Caco-2 (cell line): Measurements from ENCODE around the gene ANP32A. TPM values are rescaled to one million over a fixed set of nuclear protein-coding genes. Genes with fewer than 3 reads are reported as not detected.

Source experiments
- BruUV-seq: library from RNA; stranded (reverse); fragments of 400-500 nt; replicated peaks from 2 replicates; lab custom pipeline; 2021; lab: Mats Ljungman, UMichigan
- CTCF ChIA-PET: fragments of 300-600 bp; sonication (Branson Sonifier 250); formaldehyde crosslinking; loops from one replicate; lab custom pipeline; 2022; ENCODE audit warnings: antibody characterized with exemption; lab: Charles Lee
- POLR2A ChIA-PET: fragments of 300-600 bp; sonication (Branson Sonifier 250); formaldehyde crosslinking; loops from one replicate; lab custom pipeline; 2022; ENCODE audit warnings: antibody characterized with exemption; lab: Charles Lee
- DNase-seq, 2 experiments: peaks; one replicate each; pipeline versions ENCODE4 v3.0.0 to v3.0.0-alpha.2; 2020 to 2022
- H3K27me3 ChIP-seq: replicated peaks from 2 replicates; pipeline ENCODE4 v1.6.0; 2011; ENCODE audit warnings: low read length; ENCODE audit not compliant: control insufficient read depth, insufficient read depth
- H3K36me3 ChIP-seq: 2 replicates; pipeline ENCODE4 v1.5.1; 2011; ENCODE audit warnings: low read length; ENCODE audit not compliant: control insufficient read depth, insufficient read depth
- H3K4me1 ChIP-seq: fragments of 250-450 bp; sonication (Bioruptor Pico); 2 replicates; pipeline ENCODE4 v1.5.1; 2020; ENCODE audit warnings: mild to moderate bottlenecking
- H3K4me3 ChIP-seq: 2 replicates; pipeline ENCODE4 v1.5.1; 2011; ENCODE audit warnings: low read depth, mild to moderate bottlenecking, control low read depth, low read length
- H3K9me3 ChIP-seq: fragments of 250-450 bp; sonication (Bioruptor Pico); 2 replicates; pipeline ENCODE4 v1.5.1; 2020; ENCODE audit warnings: mild to moderate bottlenecking, moderate library complexity
- H3K27ac Mint-ChIP-seq: one replicate; pipeline ENCODE4 v1.8.0; 2022; ENCODE audit warnings: mixed read lengths; ENCODE audit not compliant: unreplicated experiment
- H3K27me3 Mint-ChIP-seq: one replicate; pipeline ENCODE4 v1.8.0; 2022; ENCODE audit warnings: mixed read lengths; ENCODE audit not compliant: insufficient read depth, unreplicated experiment
- H3K36me3 Mint-ChIP-seq: one replicate; pipeline ENCODE4 v1.8.0; 2022; ENCODE audit warnings: mild to moderate bottlenecking, mixed read lengths; ENCODE audit not compliant: insufficient read depth, unreplicated experiment
- H3K4me1 Mint-ChIP-seq: one replicate; pipeline ENCODE4 v1.8.0; 2022; ENCODE audit warnings: low read depth, mixed read lengths; ENCODE audit not compliant: unreplicated experiment
- H3K4me3 Mint-ChIP-seq: one replicate; pipeline ENCODE4 v1.8.0; 2022; ENCODE audit warnings: mild to moderate bottlenecking, moderate library complexity, mixed read lengths; ENCODE audit not compliant: unreplicated experiment
- H3K9me3 Mint-ChIP-seq: one replicate; pipeline ENCODE4 v1.8.0; 2022; ENCODE audit warnings: mixed read lengths; ENCODE audit not compliant: unreplicated experiment
- intact Hi-C: fragments of 100-400 bp; cut with micrococcal nuclease; formaldehyde crosslinking; loops from one replicate; pipeline ENCODE4 v1.10.0; 2022; ENCODE audit not compliant: unreplicated experiment
- total RNA-seq: library from RNA; stranded (reverse); gene quantifications from 2 replicates; pipeline ENCODE4 v1.2.3, GENCODE V29; 2022
- TF ChIP-seq, protein P1 (sequence below), 2 experiments: fragments of 200-600 bp in 1 of 2; IDR thresholded peaks; 1 replicate in 1 of 2; 2 replicates in 1 of 2; pipeline versions ENCODE4 v1.5.1 to v1.8.0; 2011 to 2022; ENCODE audit warnings: antibody characterized with exemption in 1 of 2, control low read depth in 1 of 2, inconsistent platforms in 1 of 2, low read depth in 1 of 2, low read length in 1 of 2, mild to moderate bottlenecking in 1 of 2, moderate library complexity in 1 of 2; ENCODE audit not compliant: insufficient read depth in 1 of 2, severe bottlenecking in 1 of 2, unreplicated experiment in 1 of 2

Gene ANP32A
- total RNA-seq, 1 experiment from 2014 or later, result 169 TPM

DNA sequence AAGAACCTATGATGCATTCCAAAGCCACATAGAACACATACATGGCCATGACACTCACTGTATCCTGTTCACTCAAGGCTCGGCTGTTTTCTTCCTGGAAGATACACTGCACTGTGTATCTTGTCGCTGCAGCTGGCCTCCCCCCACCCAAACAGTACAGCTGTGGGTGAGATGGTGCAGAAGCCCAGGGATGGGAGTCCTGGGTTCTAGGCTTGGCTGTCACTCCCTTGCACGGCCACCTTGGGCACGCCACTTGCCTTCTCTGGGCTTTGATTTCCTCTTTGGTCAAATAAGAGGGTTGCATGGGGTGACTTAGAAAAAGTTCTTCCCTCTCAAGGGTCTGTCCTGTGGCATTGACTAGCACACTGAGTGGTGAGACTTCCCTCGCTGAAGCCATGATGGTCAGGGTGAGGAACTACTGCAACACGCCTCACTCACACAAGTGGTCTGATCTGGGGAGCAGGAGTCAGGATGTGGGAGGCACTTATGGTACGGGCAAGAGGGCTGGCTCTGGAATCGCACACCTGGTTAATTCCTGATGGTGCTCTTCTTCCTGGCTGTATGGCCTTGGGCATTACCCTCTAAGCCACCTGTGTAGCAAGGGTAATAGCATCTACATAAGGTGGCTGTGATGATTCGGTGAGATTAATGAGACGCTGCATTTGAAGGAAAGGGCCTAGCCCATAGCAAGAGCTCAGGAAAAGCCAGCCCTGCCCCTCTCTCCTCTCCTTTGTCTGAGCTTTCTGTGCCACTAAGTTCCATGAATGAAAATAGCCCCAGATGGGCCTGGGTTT is 44.0 kb downstream of the ANP32A start:
- peaks cover 37% of the 10 kb centered on the region for H3K36me3 Mint-ChIP-seq
- POLR2A ChIA-PET, result no interaction called here

DNA sequence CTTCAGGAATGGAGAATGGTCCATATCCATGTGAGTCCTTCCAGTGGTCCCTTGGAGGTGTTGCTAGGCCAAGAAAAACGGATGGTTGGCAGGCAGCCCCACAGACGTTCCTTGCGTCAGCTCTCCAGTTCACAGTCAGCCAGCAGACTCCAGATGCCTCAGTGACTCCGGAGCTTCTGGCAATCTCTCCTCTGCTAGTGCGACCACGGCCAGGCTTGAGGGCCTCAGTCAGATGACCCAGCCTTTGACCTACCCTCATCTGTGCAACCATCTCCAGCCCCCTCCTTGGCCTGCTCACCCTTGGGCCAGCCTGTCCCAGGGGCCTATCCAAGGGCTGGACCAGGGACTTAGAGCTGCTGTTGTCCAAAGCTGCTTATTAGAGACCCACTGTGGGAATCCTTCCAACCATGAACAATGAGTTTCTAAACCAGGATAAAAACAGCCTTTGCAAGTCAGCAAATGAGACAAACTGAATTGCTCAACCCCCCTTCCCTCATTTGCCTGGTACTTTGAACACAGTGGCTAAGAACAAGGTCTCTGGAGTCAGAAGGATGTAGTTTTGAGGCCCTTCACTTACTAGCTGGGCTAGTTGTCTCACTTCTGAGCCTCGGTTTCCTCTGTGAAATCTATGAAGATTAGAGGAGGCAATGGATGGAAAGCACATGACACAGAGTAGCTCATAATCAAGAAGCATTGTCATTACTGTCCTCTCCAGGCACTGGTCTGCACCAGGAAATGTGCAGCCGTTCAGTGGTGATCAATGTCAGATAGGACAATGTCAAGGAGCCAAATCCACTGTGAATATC is 44.8 kb downstream of the ANP32A start:
- H3K36me3 Mint-ChIP-seq, result peaks cover 32% of the 10 kb centered on the region
- H3K4me3 Mint-ChIP-seq, result no peak overlapping the region
- intact Hi-C loops, result no loop called here
- ChIA-PET CTCF (no interaction called here), POLR2A (no interaction called here)
- no peaks in the 10 kb centered on the region for H3K9me3 ChIP-seq
- H3K9me3 Mint-ChIP-seq, result no peaks in the 10 kb centered on the region
- no peak overlapping the region for H3K27ac Mint-ChIP-seq
- H3K27me3 Mint-ChIP-seq, result no peaks in the 10 kb centered on the region
- no peaks in the 10 kb centered on the region for H3K27me3 ChIP-seq
- no peaks in the 10 kb centered on the region for H3K4me1 Mint-ChIP-seq
- no peak for DNase-seq
- H3K4me3 ChIP-seq, result no peak overlapping the region
- TF ChIP-seq, protein P1, sequence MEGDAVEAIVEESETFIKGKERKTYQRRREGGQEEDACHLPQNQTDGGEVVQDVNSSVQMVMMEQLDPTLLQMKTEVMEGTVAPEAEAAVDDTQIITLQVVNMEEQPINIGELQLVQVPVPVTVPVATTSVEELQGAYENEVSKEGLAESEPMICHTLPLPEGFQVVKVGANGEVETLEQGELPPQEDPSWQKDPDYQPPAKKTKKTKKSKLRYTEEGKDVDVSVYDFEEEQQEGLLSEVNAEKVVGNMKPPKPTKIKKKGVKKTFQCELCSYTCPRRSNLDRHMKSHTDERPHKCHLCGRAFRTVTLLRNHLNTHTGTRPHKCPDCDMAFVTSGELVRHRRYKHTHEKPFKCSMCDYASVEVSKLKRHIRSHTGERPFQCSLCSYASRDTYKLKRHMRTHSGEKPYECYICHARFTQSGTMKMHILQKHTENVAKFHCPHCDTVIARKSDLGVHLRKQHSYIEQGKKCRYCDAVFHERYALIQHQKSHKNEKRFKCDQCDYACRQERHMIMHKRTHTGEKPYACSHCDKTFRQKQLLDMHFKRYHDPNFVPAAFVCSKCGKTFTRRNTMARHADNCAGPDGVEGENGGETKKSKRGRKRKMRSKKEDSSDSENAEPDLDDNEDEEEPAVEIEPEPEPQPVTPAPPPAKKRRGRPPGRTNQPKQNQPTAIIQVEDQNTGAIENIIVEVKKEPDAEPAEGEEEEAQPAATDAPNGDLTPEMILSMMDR (IDR thresholded peaks at IDR 0.05; ENCODE audit: insufficient read depth in 1 of 2, low read depth in 1 of 2, low read length in 1 of 2, severe bottlenecking in 1 of 2, unreplicated experiment in 1 of 2), result no peak
- no peaks in the 10 kb centered on the region for H3K4me1 ChIP-seq
- no peaks in the 10 kb centered on the region for H3K36me3 ChIP-seq
- BruUV-seq, result no TSS peak

More for the DNA sequence above, 44.0 kb downstream of the ANP32A start:
- no peak overlapping the region for H3K4me3 Mint-ChIP-seq
- H3K27me3 Mint-ChIP-seq, result no peaks in the 10 kb centered on the region
- H3K9me3 ChIP-seq, result no peaks in the 10 kb centered on the region
- BruUV-seq, result no TSS peak
- CTCF ChIA-PET, result no interaction called here
- no peaks in the 10 kb centered on the region for H3K9me3 Mint-ChIP-seq
- H3K27me3 ChIP-seq, result no peaks in the 10 kb centered on the region
- no peaks in the 10 kb centered on the region for H3K36me3 ChIP-seq
- TF ChIP-seq, protein P1 (IDR thresholded peaks at IDR 0.05; ENCODE audit: insufficient read depth in 1 of 2, low read depth in 1 of 2, low read length in 1 of 2, severe bottlenecking in 1 of 2, unreplicated experiment in 1 of 2), result no peak
- intact Hi-C loops, result no loop called here
- no peak overlapping the region for H3K27ac Mint-ChIP-seq
- H3K4me1 Mint-ChIP-seq, result no peaks in the 10 kb centered on the region
- DNase-seq, result no peak
- no peak overlapping the region for H3K4me3 ChIP-seq
- H3K4me1 ChIP-seq, result no peaks in the 10 kb centered on the region

DNA sequence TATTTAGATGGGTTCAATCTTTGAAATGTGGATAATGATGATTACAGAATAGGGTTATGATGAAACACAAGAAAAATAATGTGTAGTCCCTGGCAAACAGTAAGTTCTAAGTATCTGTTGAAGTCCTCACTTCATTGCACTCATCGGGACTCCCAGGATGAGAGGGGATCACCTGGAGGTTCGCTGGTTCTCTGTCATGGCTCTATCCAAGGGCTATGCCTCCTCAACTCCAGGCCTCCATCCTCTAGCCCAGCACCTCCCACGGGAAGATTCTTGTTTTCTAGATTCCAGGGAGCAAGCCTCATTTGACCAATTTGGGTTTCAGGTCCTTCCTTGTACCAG is 45.5 kb downstream of the ANP32A start:
- H3K4me3 ChIP-seq, result no peak overlapping the region
- peaks cover 25% of the 10 kb centered on the region for H3K36me3 Mint-ChIP-seq
- H3K4me3 Mint-ChIP-seq, result no peak overlapping the region
- no peaks in the 10 kb centered on the region for H3K4me1 ChIP-seq
- H3K27ac Mint-ChIP-seq, result no peak overlapping the region
- ChIA-PET CTCF (no interaction called here), POLR2A (no interaction called here)
- TF ChIP-seq, protein P1 (IDR thresholded peaks at IDR 0.05; ENCODE audit: insufficient read depth in 1 of 2, low read depth in 1 of 2, low read length in 1 of 2, severe bottlenecking in 1 of 2, unreplicated experiment in 1 of 2), result no peak
- no peaks in the 10 kb centered on the region for H3K9me3 ChIP-seq
- DNase-seq, result no peak
- no peaks in the 10 kb centered on the region for H3K36me3 ChIP-seq
- no peaks in the 10 kb centered on the region for H3K27me3 Mint-ChIP-seq
- H3K27me3 ChIP-seq, result no peaks in the 10 kb centered on the region
- BruUV-seq, result no TSS peak
- H3K9me3 Mint-ChIP-seq, result no peaks in the 10 kb centered on the region
- intact Hi-C loops, result no loop called here
- no peaks in the 10 kb centered on the region for H3K4me1 Mint-ChIP-seq
